Upper lobe of right lung (tissue), 1 donor: ENCODE results near the gene RBFOX1. TPM values are rescaled to one million over a fixed set of nuclear protein-coding genes. Genes with fewer than 3 reads are reported as not detected.

ENCODE experiments used
- ATAC-seq: fragments of 200-7000 bp; cut with Tn5 transposase; one replicate; pipeline ENCODE4 v1.9.1; 2020; ENCODE audit warnings: mild to moderate bottlenecking, moderate library complexity
- DNase-seq: peaks from one replicate; pipeline ENCODE4 v3.0.0-alpha.2; 2020
- H3K27ac ChIP-seq: fragments of 200-600 bp; one replicate; pipeline ENCODE4 v1.8.0; 2022
- H3K27me3 ChIP-seq: fragments of 200-600 bp; one replicate; pipeline ENCODE4 v1.8.0; 2022; ENCODE audit warnings: mild to moderate bottlenecking
- H3K36me3 ChIP-seq: fragments of 200-600 bp; one replicate; pipeline ENCODE4 v1.8.0; 2022
- H3K4me1 ChIP-seq: fragments of 200-600 bp; one replicate; pipeline ENCODE4 v1.8.0; 2022
- H3K4me3 ChIP-seq: fragments of 200-600 bp; one replicate; pipeline ENCODE4 v1.8.0; 2022; ENCODE audit warnings: mild to moderate bottlenecking
- H3K9me3 ChIP-seq: fragments of 200-600 bp; one replicate; pipeline ENCODE4 v1.8.0; 2022
- CTCF ChIP-seq: fragments of 200-600 bp; IDR thresholded peaks from one replicate; pipeline ENCODE4 v1.8.0; 2022; ENCODE audit warnings: antibody characterized with exemption
- intact Hi-C: fragments of 100-400 bp; cut with DNase I; formaldehyde crosslinking; loops from one replicate; pipeline ENCODE4 v1.11.0; 2022
- total RNA-seq: library from RNA; stranded (reverse); fragmentation: NEBNext Ultra II Directional; extraction: Animal tissue kit (Norgen Biotek cat#: 25700); gene quantifications from one replicate; pipeline ENCODE4 v1.2.1, GENCODE V29; 2021
- donor health status: DM: no; HTN: yes; CAD: no; lungs with severe emphysema.

The RBFOX1 gene
- total RNA-seq, 1 donor from 2014 or later: not detected

- H3K27me3 ChIP-seq: no peaks in the 10 kb centered on the region
- no peak for ATAC-seq
- intact Hi-C loops: no loop called here
- DNase-seq: no peak
- no peaks in the 10 kb centered on the region for H3K36me3 ChIP-seq
- no peaks in the 10 kb centered on the region for H3K4me1 ChIP-seq
- no peak overlapping the region for H3K4me3 ChIP-seq
- no peaks in the 10 kb centered on the region for H3K9me3 ChIP-seq
- H3K27ac ChIP-seq: no peak overlapping the region
- TF ChIP-seq CTCF: no peak
Measured at GRCh38 chr16:7614021-7614795, 281.6 kb downstream of the RBFOX1 start.

GRCh38 chr16:7615565-7615964, 282.9 kb downstream of the RBFOX1 start:
- no peak for TF ChIP-seq CTCF
- Histone ChIP-seq H3K27ac (no peak overlapping the region), H3K9me3 (no peaks in the 10 kb centered on the region), H3K36me3 (no peaks in the 10 kb centered on the region), H3K4me3 (no peak overlapping the region), H3K4me1 (no peaks in the 10 kb centered on the region), H3K27me3 (no peaks in the 10 kb centered on the region)
- intact Hi-C loops: no loop called here
- DNase-seq (no peak), ATAC-seq (no peak)

GRCh38 chr16:7624871-7625766, 292.5 kb downstream of the RBFOX1 start:
- ATAC-seq: no peak
- TF ChIP-seq CTCF: no peak
- Histone ChIP-seq H3K9me3 (no peaks in the 10 kb centered on the region), H3K4me1 (no peaks in the 10 kb centered on the region), H3K36me3 (no peaks in the 10 kb centered on the region), H3K27ac (no peak overlapping the region), H3K27me3 (no peaks in the 10 kb centered on the region), H3K4me3 (no peak overlapping the region)
- no peak for DNase-seq
- intact Hi-C loops: no loop called here

GRCh38 chr16:7628981-7629380, 296.3 kb downstream of the RBFOX1 start:
- Histone ChIP-seq H3K4me1 (no peaks in the 10 kb centered on the region), H3K4me3 (no peak overlapping the region), H3K27me3 (no peaks in the 10 kb centered on the region), H3K36me3 (no peaks in the 10 kb centered on the region), H3K27ac (no peak overlapping the region), H3K9me3 (no peaks in the 10 kb centered on the region)
- DNase-seq: no peak
- no peak for TF ChIP-seq CTCF
- no peak for ATAC-seq
- intact Hi-C loops: no loop called here

- ATAC-seq (no peak), DNase-seq (no peak)
- H3K4me3 ChIP-seq: no peak overlapping the region
- no peak for TF ChIP-seq CTCF
- no peak overlapping the region for H3K27ac ChIP-seq
- no peaks in the 10 kb centered on the region for H3K4me1 ChIP-seq
- intact Hi-C loops: no loop called here
- no peaks in the 10 kb centered on the region for H3K36me3 ChIP-seq
- H3K9me3 ChIP-seq: no peaks in the 10 kb centered on the region
- H3K27me3 ChIP-seq: no peaks in the 10 kb centered on the region
Measured at GRCh38 chr16:7629571-7629970, 296.9 kb downstream of the RBFOX1 start.
